ENCODE data around the gene PARD6A. TPM values are rescaled to one million over a fixed set of nuclear protein-coding genes. Genes with fewer than 3 reads are reported as not detected.

Gene PARD6A
- polyA plus RNA-seq, 1 experiment = 0.42 TPM

- Histone ChIP-seq H3K4me3 (ENCODE audit: low read depth, low read length) (no peak overlapping the region), H3K27me3 (ENCODE audit: control insufficient read depth, insufficient read depth, low read length) (no peaks in the 10 kb centered on the region), H3K9me3 (ENCODE audit: control insufficient read depth, insufficient read depth, low read length) (no peaks in the 10 kb centered on the region), H3K27ac (ENCODE audit: low read depth, low read length) (no peak overlapping the region)
- ChIA-PET CTCF (interaction anchor here (0.6 to 11.4 kb wide), 12 partner anchors 11 to 187 kb away, joined by 3 to 181 read pairs (median 6); partner anchors contain the start of genes ATP6V0D1 and CTCF), POLR2A (no interaction called here)
- TF ChIP-seq, protein P1, sequence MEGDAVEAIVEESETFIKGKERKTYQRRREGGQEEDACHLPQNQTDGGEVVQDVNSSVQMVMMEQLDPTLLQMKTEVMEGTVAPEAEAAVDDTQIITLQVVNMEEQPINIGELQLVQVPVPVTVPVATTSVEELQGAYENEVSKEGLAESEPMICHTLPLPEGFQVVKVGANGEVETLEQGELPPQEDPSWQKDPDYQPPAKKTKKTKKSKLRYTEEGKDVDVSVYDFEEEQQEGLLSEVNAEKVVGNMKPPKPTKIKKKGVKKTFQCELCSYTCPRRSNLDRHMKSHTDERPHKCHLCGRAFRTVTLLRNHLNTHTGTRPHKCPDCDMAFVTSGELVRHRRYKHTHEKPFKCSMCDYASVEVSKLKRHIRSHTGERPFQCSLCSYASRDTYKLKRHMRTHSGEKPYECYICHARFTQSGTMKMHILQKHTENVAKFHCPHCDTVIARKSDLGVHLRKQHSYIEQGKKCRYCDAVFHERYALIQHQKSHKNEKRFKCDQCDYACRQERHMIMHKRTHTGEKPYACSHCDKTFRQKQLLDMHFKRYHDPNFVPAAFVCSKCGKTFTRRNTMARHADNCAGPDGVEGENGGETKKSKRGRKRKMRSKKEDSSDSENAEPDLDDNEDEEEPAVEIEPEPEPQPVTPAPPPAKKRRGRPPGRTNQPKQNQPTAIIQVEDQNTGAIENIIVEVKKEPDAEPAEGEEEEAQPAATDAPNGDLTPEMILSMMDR (IDR thresholded peaks at IDR 0.05; ENCODE audit: low read depth, low read length) = 0 out of 2 replicates have a peak, but pooled peaks have one; percentile 1
- no peak for DNase-seq (ENCODE audit: low read depth, low spot score)
Observed at GRCh38 chr16:67668495-67669157, 7.9 kb downstream of the PARD6A start.

GRCh38 chr16:67669499-67670101 is 8.8 kb downstream of the PARD6A start:
- TF ChIP-seq, protein P1 (IDR thresholded peaks at IDR 0.05; ENCODE audit: low read depth, low read length) = no peak
- Histone ChIP-seq H3K27me3 (ENCODE audit: control insufficient read depth, insufficient read depth, low read length) (no peaks in the 10 kb centered on the region), H3K4me3 (ENCODE audit: low read depth, low read length) (no peak overlapping the region), H3K27ac (ENCODE audit: low read depth, low read length) (no peak overlapping the region), H3K9me3 (ENCODE audit: control insufficient read depth, insufficient read depth, low read length) (no peaks in the 10 kb centered on the region)
- POLR2A ChIA-PET = no interaction called here
- CTCF ChIA-PET = interaction anchor here (1.0 to 11.4 kb wide), 3 partner anchors 122 to 147 kb away, joined by 5 to 181 read pairs (median 11); no protein-coding TSS in a partner anchor
- DNase-seq (ENCODE audit: low read depth, low spot score) = no peak

GRCh38 chr16:67672306-67672705 is 11.5 kb downstream of the PARD6A start:
- no peak for DNase-seq (ENCODE audit: low read depth, low spot score)
- H3K27me3 ChIP-seq (ENCODE audit: control insufficient read depth, insufficient read depth, low read length) = no peaks in the 10 kb centered on the region
- H3K4me3 ChIP-seq (ENCODE audit: low read depth, low read length) = no peak overlapping the region
- H3K9me3 ChIP-seq (ENCODE audit: control insufficient read depth, insufficient read depth, low read length) = no peaks in the 10 kb centered on the region
- TF ChIP-seq, protein P1 (IDR thresholded peaks at IDR 0.05; ENCODE audit: low read depth, low read length) = no peak
- ChIA-PET POLR2A (interaction anchor here (0.5 to 0.9 kb wide), 3 partner anchors 110 to 252 kb away, joined by 3 to 5 read pairs (median 5); partner anchors contain the start of gene CTCF), CTCF (interaction anchor here (0.6 to 11.4 kb wide), 17 partner anchors 11 to 258 kb away, joined by 3 to 181 read pairs (median 5); partner anchors contain the start of genes NRN1L, RANBP10 and TSNAXIP1)
- H3K27ac ChIP-seq (ENCODE audit: low read depth, low read length) = no peak overlapping the region

GRCh38 chr16:67672739-67673662 is 12.2 kb downstream of the PARD6A start:
- Histone ChIP-seq H3K4me3 (ENCODE audit: low read depth, low read length) (no peak overlapping the region), H3K9me3 (ENCODE audit: control insufficient read depth, insufficient read depth, low read length) (no peaks in the 10 kb centered on the region), H3K27me3 (ENCODE audit: control insufficient read depth, insufficient read depth, low read length) (no peaks in the 10 kb centered on the region), H3K27ac (ENCODE audit: low read depth, low read length) (no peak overlapping the region)
- ChIA-PET POLR2A (interaction anchor here (0.5 to 0.9 kb wide), 2 partner anchors 110 to 252 kb away, joined by 3 to 5 read pairs; partner anchors contain the start of gene CTCF), CTCF (interaction anchor here (0.5 to 11.4 kb wide), 22 partner anchors 10 to 360 kb away, joined by 3 to 181 read pairs (median 4); partner anchors contain the start of genes NRN1L, RANBP10 and TSNAXIP1)
- TF ChIP-seq, protein P1 (IDR thresholded peaks at IDR 0.05; ENCODE audit: low read depth, low read length) = peak; percentile 83
- peak; percentile 56 for DNase-seq (ENCODE audit: low read depth, low spot score)
